HG02884 (cell line): ENCODE data around the gene YAP1.
"Not testable (repeated sequence)": the region's sequence is repeated elsewhere in the genome, so short reads cannot be mapped to it uniquely, and the experiment has no call there.

Experiments
- ATAC-seq: cut with Tn5 transposase; IDR thresholded peaks from one replicate; pipeline ENCODE4 v1.9.1; 2021; ENCODE audit warnings: mild to moderate bottlenecking, moderate library complexity; ENCODE audit not compliant: unreplicated experiment

YAP1 gene

DNA sequence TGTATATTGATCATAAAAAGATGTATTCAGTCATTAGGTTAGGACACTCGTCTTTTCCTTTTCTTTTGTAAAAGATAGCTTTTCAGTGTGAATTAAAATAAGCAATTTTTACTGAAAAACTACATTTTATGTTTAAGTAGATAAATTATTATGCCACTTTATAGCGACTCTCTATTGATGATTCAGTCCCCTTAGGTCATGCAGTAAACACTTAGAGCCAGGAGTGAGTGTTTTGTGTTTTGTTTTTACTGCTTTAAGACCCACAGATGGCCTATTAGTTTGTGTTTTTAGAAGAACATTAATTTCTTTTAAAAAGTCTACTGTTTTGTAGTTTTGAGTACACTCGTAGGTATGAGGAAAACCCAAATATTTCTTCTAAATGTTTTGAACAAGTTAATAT, 86.6 kb downstream of the YAP1 start:
- ATAC-seq: no peak

DNA sequence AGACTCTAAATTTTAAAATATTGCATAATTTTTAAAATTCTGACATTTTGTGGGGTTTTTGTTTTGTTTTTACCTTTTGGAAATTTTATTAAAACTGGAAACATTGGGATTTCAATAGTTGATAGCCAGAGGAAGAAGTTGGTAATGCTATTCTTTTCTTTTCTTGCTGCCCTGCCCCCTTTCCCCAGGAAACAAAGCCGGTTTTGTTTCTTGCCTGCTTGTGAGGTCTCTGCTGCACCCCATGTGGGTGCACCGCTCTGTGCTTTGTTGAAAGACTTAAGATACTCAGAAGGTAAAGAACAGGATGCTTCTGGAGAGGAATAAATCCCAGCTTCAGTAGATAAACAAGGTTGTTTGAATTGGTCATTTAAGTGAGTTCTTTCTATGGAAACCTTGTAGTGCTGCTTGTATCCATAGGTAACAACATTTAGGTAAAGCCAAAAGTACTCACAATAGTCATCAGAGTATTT, 87.5 kb downstream of the YAP1 start:
- no peak for ATAC-seq

DNA sequence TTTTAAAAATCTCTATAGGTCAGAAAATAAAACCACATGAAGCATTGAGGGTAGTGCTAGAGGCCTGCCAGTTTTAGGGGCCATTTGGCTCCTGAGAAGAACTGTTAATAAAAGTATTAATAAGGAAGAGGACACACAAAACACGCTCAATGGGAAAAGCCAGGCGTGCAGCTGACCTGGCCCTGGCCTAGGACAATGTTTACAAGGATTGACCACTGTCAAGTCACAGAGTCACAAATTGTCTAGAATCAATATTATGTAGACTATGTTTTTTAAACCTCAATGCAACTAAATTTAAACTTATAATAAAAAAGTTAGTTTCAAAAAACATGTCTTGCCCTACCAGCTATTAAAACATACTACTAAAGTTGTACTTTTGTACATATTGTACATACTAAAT, 89.4 kb downstream of the YAP1 start:
- ATAC-seq: no peak

DNA sequence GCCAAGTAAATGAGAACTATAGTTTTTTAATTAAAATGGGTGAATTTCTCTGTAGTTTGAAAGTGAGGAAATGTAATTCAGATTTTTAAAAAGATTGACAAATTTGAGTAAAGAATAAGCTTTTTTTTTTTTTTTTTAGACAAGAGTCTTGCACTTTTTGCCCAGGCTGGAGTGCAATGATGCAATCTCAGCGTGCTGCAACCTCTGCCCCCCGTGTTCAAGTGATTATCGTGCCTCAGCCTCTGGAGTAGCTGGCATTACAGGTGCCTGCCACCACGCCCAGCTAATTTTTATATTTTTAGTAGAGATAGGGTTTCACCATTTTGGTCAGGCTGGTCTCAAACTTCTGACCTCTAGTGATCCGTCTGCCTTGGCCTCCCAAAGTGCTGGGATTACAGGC, 90.1 kb downstream of the YAP1 start:
- ATAC-seq: not testable (repeated sequence)

DNA sequence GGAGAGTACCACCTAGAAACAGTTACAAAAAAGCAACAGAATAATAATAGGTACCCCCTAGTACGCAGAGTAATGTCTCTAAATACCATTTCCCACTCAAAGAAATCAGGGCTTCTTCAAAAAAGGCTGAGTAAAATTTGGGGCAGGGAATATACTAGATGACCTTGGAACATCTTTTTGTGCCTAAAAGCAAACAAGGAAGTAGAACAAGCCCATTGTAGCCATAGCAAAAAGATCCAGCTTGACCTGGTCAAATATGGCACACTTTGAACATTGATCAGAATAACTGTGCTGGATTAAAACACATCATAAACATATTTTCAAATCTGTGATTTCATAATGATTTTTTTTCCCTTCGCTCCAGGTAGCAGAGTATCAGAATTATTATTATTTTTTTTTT, 91.5 kb downstream of the YAP1 start:
- no peak for ATAC-seq

DNA sequence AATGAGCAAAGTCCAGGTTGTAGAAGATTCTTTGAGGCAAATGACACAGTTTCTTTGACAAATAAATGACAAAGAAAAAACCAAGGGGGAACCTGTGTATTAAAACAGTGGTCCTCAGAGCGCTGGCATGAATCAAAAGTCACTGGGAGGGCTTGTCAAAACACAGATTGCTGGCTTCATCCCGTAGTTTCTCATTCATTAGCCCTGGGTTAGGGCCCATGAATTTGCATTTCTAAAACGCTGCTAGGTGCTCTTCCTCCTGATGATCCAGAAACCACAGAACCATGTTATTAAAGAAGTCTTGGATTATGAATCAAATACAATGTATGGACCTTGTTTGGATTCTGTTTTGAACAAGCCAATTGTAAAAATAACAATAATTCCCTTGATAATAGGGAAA, 92.7 kb downstream of the YAP1 start:
- no peak for ATAC-seq

DNA sequence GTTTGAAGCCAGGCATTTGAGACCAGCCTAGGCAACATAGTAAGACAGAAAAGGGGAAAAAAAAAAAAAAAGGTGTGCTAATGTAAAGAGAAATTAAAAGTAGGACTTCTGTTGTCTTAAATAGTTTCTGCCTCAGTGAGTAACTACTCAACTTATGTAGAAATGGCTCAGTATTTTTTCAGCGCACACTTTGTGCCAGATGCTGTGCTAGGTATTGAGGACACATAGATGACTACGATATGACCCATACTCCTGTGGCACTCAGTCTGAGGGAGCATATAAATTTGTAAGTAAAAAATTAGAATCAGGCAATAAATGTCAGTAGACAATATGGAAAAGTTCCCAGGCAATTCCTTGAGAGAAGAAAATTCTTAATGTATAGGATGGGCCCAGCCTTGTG, 93.9 kb downstream of the YAP1 start:
- ATAC-seq: no peak

DNA sequence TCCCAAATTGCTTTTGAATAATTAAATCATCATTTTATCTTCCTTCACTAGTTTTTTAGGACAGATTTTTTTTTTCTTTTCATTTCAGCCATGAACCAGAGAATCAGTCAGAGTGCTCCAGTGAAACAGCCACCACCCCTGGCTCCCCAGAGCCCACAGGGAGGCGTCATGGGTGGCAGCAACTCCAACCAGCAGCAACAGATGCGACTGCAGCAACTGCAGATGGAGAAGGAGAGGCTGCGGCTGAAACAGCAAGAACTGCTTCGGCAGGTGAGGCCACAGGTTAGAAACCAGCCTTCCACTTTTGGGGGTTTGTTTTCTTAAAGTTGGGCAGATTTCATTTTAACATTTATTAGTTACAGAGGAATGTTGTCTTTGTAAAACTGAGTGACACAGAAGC, 95.6 kb downstream of the YAP1 start:
- ATAC-seq: no peak

DNA sequence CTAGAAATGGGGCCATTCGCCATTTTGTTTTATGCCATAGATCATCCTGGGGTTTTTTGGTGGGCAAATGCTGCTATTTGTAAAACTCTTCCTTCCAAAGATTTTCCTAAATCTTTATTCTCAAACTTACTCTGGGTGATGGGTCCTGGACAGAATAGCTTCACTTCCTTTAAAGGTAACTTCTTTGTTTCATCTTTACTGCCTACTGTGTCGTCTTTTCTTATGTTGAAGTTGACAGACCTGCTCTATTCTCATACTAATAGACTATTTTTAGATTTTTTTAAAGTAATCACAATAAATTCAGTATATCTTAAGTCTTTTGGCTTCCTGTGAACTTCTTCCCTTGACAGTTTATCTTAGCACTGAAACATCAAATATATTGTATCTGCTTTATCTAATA, 98.6 kb downstream of the YAP1 start:
- ATAC-seq: no peak

DNA sequence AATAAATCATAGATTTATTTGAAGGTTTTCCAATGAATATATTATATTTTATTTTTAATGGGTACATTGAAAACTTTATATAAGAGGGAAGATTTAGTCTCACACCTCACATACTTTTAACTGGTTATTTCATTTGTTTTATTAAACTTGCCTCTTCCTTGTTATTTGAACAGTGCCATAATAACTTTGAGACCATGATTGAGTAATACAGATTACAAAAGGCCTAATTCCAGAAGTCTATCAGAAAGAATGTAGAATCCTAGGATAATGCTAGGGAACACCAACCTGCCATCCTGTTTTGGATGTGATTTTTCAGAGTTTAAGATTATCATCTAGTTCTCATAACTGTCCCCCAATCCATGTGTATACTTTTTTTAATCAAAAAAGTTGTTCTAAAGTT, 104.4 kb downstream of the YAP1 start:
- ATAC-seq: no peak

DNA sequence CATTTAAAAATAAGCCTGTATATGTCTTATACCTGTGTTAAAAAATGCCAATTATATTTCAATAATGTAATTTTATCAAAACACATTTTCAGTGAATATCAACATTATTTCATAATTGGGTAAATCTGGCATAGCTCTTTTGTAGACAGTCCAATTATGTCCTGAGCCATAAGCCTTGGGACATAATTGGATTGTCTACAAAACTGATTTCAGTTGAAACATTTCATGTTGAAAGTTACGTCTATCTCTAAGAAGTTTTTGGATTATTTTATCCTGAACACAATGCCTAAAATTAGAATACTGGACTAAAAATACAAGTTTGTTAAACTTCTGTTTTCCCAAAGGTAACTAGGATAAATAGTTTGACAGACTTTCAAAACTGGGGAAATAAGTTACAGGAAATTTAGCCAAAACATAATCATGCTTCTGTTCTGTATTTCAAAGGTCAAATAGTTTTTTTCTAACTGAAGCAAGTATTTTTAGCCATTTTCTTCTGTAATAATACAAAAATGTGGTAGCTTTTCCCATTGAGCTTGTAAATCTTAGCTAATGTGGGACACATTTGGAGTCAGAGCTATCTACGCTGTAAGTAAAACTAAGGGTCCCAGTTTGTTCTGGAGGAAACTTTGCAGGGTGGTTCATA, 106.3 kb downstream of the YAP1 start:
- no peak for ATAC-seq

DNA sequence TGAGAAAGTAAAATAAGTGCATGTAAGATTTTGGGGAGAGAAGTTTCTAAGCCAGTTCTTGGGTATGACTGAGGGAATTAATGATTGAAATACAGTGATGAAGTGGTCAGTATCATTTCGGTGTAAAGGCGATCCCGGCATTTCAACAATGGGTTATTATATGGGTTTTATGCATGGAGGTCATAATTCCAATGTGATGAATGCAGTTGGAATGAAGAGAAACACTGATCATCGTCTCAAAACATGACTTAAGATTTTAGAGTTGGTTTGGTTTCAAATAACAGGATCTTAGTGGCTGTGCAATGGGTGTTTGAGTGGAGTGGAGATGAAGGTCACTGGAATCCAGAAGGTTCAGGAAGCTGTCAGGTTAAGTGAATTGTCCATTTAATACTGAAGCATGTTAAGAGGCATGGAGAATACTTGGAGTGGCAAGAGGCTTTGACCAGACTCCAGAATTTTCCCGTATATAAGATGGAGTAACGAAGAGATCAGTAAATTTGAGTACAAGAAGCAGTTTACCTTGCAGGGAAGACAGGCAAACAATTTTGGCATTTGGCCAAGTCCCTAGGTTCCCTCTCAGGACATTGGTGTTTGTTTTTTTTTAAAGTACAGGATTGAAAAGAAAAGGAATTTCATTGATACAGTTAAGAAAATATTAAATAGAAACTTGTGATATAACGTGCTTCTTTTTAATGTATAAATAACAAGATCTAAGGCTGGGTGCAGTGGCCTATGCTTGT, 110.7 kb downstream of the YAP1 start:
- ATAC-seq: no peak

DNA sequence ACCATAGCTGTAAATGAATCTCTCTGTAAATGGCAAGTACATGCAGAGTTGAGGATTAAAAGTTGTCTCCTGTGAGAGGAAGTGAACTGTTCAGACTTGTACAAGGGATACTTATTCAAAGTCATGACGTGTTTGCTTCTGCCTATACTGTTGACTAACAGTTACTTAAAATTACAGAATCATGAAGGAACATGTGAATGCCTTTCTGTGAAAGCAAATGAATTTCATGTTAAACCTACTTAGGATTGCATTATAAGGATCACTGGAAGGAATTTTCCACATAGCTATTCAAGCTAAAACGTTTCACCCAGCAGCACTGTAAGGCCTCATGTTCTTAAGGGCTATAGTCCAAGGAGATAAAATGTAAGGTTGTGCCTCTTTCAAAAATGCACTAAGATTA, 113.6 kb downstream of the YAP1 start:
- no peak for ATAC-seq

DNA sequence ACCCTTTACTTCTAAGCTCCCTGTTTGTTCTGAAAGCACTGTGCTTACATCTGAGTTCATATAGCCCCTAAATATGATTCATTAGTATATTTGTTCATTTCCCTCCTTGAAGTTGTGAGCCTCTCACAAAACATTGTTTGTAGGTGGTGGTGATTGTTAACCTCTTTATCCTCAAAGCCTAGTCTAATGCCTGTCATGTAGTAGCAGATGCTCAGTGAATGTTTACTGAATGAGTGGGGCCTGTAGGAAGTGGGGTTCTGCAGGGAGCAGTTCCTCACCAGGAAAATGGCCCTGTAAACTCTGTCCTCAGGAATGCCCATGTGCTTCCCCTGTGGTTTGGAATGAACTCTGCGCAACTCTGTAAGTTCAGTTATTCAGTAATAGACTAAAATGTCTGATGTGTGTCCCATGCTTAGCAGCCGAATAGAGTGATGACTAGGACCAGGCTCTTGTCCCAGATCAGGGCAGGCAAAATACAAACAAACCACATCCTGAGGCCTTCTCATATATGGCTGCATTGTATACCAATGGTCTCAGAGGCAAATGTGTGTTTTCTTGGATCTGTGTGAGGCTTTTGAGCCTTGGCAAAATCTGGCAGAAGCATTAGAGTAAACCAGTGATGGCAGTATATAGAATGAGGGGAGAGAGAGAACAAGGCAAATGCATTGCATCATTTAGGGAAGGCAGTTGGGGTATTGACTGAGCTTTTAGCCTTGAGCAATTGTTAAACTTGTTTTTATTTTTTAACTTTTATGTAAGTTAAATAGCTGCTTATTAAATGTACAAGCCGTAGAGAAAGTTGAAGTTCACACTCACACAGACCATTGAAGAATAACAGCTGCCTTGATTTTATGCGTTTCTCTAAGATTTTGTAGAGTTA, 115.7 kb downstream of the YAP1 start:
- ATAC-seq: no peak

DNA sequence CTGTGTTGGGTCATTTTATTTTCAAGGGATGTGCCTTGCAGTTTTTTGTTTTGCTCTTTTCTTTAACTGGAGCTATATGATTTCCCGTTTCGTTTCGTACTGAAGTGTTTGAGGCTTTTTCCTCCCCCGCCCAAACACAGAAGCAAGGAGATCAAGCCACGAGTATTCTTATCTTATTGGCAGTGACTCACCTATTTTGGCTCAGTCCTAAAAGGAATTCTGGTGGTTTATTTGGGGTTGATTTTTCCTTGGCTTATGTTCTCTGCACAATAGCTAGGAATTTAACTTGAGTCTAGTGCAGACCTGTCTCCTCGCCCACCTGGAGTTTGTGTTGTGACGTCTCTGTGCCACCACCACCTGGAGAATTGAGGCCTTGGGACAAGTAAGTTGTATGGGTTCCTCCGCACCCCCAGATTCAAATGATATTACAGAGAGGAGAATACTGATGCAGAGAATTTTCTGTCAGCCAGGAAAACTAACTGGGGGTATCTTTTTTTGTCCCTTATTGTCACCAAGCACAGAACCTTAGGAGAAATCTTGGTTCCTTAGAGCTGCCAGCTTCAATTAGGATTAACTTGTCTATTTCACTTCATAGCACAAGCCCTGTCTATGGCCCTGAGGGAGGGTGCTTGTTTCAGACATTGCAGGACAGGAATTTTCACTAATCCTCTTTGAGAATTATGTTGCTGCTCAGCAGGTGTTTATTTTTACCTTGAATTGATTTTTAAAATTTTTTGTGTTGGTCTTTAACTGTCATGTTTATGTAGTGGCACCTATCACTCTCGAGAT, 116.6 kb downstream of the YAP1 start:
- ATAC-seq: no peak

DNA sequence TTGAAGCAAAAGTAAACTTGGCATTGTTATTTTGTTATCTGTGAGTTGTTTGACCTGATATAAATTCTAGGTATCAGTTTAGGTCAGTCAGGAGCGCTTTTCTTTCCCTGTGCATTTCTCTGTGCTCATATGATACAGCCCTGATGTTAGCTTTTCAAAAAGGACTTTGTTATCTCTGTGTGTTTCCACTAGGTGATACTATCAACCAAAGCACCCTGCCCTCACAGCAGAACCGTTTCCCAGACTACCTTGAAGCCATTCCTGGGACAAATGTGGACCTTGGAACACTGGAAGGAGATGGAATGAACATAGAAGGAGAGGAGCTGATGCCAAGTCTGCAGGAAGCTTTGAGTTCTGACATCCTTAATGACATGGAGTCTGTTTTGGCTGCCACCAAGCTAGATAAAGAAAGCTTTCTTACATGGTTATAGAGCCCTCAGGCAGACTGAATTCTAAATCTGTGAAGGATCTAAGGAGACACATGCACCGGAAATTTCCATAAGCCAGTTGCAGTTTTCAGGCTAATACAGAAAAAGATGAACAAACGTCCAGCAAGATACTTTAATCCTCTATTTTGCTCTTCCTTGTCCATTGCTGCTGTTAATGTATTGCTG, 119.4 kb downstream of the YAP1 start:
- no peak for ATAC-seq

DNA sequence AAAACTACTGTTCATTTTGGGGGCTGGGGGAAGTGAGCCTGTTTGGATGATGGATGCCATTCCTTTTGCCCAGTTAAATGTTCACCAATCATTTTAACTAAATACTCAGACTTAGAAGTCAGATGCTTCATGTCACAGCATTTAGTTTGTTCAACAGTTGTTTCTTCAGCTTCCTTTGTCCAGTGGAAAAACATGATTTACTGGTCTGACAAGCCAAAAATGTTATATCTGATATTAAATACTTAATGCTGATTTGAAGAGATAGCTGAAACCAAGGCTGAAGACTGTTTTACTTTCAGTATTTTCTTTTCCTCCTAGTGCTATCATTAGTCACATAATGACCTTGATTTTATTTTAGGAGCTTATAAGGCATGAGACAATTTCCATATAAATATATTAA, 119.9 kb downstream of the YAP1 start:
- ATAC-seq: no peak

DNA sequence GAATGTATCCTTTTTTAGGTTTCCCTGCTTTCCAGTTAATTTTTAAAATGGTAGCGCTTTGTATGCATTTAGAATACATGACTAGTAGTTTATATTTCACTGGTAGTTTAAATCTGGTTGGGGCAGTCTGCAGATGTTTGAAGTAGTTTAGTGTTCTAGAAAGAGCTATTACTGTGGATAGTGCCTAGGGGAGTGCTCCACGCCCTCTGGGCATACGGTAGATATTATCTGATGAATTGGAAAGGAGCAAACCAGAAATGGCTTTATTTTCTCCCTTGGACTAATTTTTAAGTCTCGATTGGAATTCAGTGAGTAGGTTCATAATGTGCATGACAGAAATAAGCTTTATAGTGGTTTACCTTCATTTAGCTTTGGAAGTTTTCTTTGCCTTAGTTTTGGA, 120.7 kb downstream of the YAP1 start:
- ATAC-seq: no peak

DNA sequence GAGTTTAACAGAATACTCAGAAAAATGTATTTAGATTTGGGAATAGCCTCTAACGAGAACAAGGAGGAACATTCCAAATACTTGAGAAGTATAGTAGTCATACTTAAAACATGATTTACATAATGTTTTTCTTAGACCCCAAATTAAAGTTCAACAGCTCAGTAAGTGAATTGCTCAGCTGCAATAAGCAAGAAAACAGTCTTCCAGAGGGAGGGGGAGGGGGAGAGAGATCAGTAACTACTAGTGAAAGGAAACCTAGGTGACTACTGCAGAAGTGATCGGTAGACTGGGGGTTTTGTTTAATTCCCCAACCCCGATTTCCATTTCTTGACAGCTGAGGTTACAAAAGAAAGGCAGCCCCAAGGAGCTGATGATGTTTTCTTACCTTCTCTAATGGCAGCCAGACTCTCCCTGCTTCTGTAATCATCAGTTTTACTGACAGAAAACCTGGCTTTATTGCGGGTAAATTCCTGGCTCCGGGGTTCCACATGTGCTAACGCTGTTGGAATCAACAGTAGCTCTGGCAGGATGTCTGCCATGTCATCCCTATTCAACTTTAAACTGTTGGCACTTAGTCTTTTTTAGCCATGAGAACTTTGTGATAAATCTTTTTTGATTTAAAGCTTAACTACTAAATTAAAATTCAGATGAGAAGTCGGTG, 124.7 kb downstream of the YAP1 start:
- no peak for ATAC-seq

DNA sequence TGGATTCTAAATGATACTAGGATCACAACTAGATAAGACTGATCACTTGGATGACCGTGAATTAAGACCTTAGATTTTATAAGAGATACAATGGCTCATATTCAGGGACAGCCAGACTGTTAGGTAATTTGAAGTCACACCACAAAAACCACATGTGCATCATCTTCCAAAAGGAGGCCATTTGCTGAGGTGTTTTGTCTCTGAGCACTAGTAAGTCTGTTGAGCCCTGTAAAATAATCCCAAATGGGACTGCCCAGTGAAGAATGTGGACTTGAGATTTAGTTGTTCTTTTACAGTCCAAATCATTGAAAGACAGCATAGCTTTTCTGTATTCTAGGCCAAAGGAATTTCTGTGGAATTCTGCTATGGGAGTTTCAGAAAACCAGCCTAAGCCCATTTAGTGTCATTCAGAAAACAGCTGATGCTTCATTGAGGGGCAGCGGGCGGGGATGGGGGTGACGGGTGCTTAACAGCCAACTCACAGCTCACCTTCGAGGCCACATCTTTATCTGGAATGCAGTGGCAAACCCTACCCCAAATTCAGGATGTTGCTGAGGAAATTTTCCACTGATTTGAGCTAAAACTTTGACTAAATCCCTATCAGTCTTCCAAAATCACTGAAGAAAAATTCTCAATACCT, 127.0 kb downstream of the YAP1 start:
- no peak for ATAC-seq
